A549 (cell line): ENCODE results near the gene IGSF22. TPM values are rescaled to one million over a fixed set of nuclear protein-coding genes. Genes with fewer than 3 reads are reported as not detected.

Experiments used
- ATAC-seq, 2 experiments: fragments of 200-7000 bp in 1 of 2; fragments of >200 bp in 1 of 2; cut with Nextera tagmentation in 1 of 2; cut with Tn5 transposase in 1 of 2; 3 replicates each; pipeline versions ENCODE4 v1.8.0 to v1.9.1; 2018 to 2020; ENCODE audit warnings: mild to moderate bottlenecking in 1 of 2, moderate library complexity in 1 of 2
- CTCF ChIA-PET: fragments of 300-600 bp; sonication (Branson Sonifier 250); formaldehyde crosslinking; extraction: SDS; loops from one replicate; lab custom pipeline; 2021; ENCODE audit warnings: antibody characterized with exemption, inconsistent platforms; lab: Yijun Ruan, JAX
- POLR2A ChIA-PET: fragments of 350-600 bp; formaldehyde crosslinking; extraction: SDS; loops from one replicate; lab custom pipeline; 2021; ENCODE audit warnings: antibody characterized with exemption, inconsistent platforms; lab: Yijun Ruan, JAX
- DNase-seq, 2 experiments: peaks; one replicate each; pipeline versions ENCODE4 v3.0.0 to v3.0.0-alpha.2; 2011 to 2016; ENCODE audit warnings: low read depth in 1 of 2, low spot score in 1 of 2
- FAIRE-seq: peaks from 2 replicates; lab custom pipeline; 2011; peaks lifted over from hg19 to GRCh38; lab: Jason Lieb, UNC
- H3K27ac ChIP-seq, 2 experiments: fragments of >200 bp; sonication (Bioruptor Twin); formaldehyde crosslinking; 3 replicates each; pipeline ENCODE4 v1.5.1; 2016 to 2017
- H3K4me1 ChIP-seq: fragments of >200 bp; sonication (Bioruptor Twin); formaldehyde crosslinking; 3 replicates; pipeline ENCODE4 v1.6.1; 2016
- H3K4me2 ChIP-seq: fragments of >200 bp; sonication (Bioruptor Twin); formaldehyde crosslinking; 3 replicates; pipeline ENCODE4 v1.6.1; 2016
- H3K4me3 ChIP-seq: fragments of >200 bp; sonication (Bioruptor Twin); formaldehyde crosslinking; 3 replicates; pipeline ENCODE4 v1.5.1; 2016
- H3K9me3 ChIP-seq: fragments of >200 bp; sonication (Bioruptor Twin); formaldehyde crosslinking; 3 replicates; pipeline ENCODE4 v1.6.1; 2016
- BCL3 ChIP-seq: fragments of >200 bp; sonication (Bioruptor Twin); formaldehyde crosslinking; IDR thresholded peaks from 3 replicates; pipeline ENCODE4 v1.6.1; 2016
- CBX2 ChIP-seq: fragments of 200-600 bp; sonication (generic); IDR thresholded peaks from 2 replicates; pipeline ENCODE4 v1.6.1; 2016; ENCODE audit warnings: low read depth, mild to moderate bottlenecking, borderline replicate concordance
- CEBPB ChIP-seq, 2 experiments: fragments of >200 bp in 1 of 2; sonication (Bioruptor Twin) in 1 of 2; formaldehyde crosslinking in 1 of 2; IDR thresholded peaks; 2 replicates each; pipeline ENCODE4 v1.6.1; 2012 to 2016
- E2F6 ChIP-seq: IDR thresholded peaks from 2 replicates; pipeline ENCODE4 v1.6.1; 2012; ENCODE audit warnings: low read depth, borderline replicate concordance
- EHMT2 ChIP-seq: fragments of 200-600 bp; sonication (generic); IDR thresholded peaks from 2 replicates; pipeline ENCODE4 v1.6.1; 2016; ENCODE audit warnings: antibody characterized with exemption, low read depth, mild to moderate bottlenecking, moderate library complexity
- ELK1 ChIP-seq: fragments of 150-350 bp; IDR thresholded peaks from 2 replicates; pipeline ENCODE4 v1.6.1; 2014; ENCODE audit warnings: low read depth, mild to moderate bottlenecking, low read length
- FOSL2 ChIP-seq, 2 experiments: fragments of 450-650 bp in 1 of 2; fragments of >200 bp in 1 of 2; sonication (Bioruptor Twin) in 1 of 2; formaldehyde crosslinking; IDR thresholded peaks; 2 replicates each; pipeline versions ENCODE4 v1.5.0 to v1.6.1; 2016 to 2020; ENCODE audit warnings: mild to moderate bottlenecking in 1 of 2, moderate library complexity in 1 of 2
- GATA3 ChIP-seq: IDR thresholded peaks from 2 replicates; pipeline ENCODE4 v1.6.1; 2012; ENCODE audit warnings: borderline replicate concordance
- HEYL ChIP-seq: fragments of 250-450 bp; sonication (Bioruptor Pico); IDR thresholded peaks from 2 replicates; pipeline ENCODE4 v1.8.0; 2021; ENCODE audit warnings: mild to moderate bottlenecking, moderate library complexity
- HOXB5 ChIP-seq: fragments of 250-450 bp; sonication (Bioruptor Pico); IDR thresholded peaks from 2 replicates; pipeline ENCODE4 v1.5.0; 2020; ENCODE audit warnings: mild to moderate bottlenecking, moderate library complexity
- JUNB ChIP-seq: fragments of >200 bp; sonication (Bioruptor Twin); formaldehyde crosslinking; IDR thresholded peaks from 2 replicates; pipeline ENCODE4 v1.6.1; 2016
- MAX ChIP-seq: IDR thresholded peaks from 2 replicates; pipeline ENCODE4 v1.6.1; 2012
- MAZ ChIP-seq: fragments of 150-350 bp; IDR thresholded peaks from 2 replicates; pipeline ENCODE4 v1.6.1; 2014; ENCODE audit warnings: antibody characterized with exemption, low read depth, low read length, borderline replicate concordance
- MYC ChIP-seq: IDR thresholded peaks from 2 replicates; pipeline ENCODE4 v1.6.1; 2012; ENCODE audit warnings: mild to moderate bottlenecking, inconsistent platforms, low read length, improper control_type of control experiment, borderline replicate concordance
- NFE2L2 ChIP-seq: fragments of 150-350 bp; conservative IDR thresholded peaks from 2 replicates; pipeline ENCODE4 v1.6.1; 2014; ENCODE audit warnings: low read length
- NR3C1 ChIP-seq: fragments of >200 bp; sonication (Bioruptor Twin); formaldehyde crosslinking; IDR thresholded peaks from 3 replicates; pipeline ENCODE4 v1.6.1; 2017
- POLR2AphosphoS2 ChIP-seq: conservative IDR thresholded peaks from 2 replicates; pipeline ENCODE4 v1.6.1; 2012; ENCODE audit warnings: low read length, improper control_type of control experiment, inconsistent platforms
- RAD21 ChIP-seq, 2 experiments: fragments of >200 bp in 1 of 2; sonication (Bioruptor Twin) in 1 of 2; formaldehyde crosslinking in 1 of 2; IDR thresholded peaks in 1 of 2; conservative IDR thresholded peaks in 1 of 2; 2 replicates in 1 of 2; 3 replicates in 1 of 2; pipeline ENCODE4 v1.6.1; 2012 to 2018; ENCODE audit warnings: inconsistent platforms in 1 of 2
- RARB ChIP-seq: fragments of 250-450 bp; sonication (Bioruptor Pico); IDR thresholded peaks from 2 replicates; pipeline ENCODE4 v1.8.0; 2021; ENCODE audit warnings: mild to moderate bottlenecking, moderate library complexity
- RNF2 ChIP-seq: fragments of 200-600 bp; sonication (generic); IDR thresholded peaks from 2 replicates; pipeline ENCODE4 v1.6.1; 2016; ENCODE audit warnings: low read depth, mild to moderate bottlenecking, antibody characterized with exemption, moderate library complexity, borderline replicate concordance
- SMC3 ChIP-seq: fragments of >200 bp; sonication (Bioruptor Twin); formaldehyde crosslinking; IDR thresholded peaks from 3 replicates; pipeline ENCODE4 v1.6.1; 2018; ENCODE audit warnings: inconsistent platforms
- TFCP2L1 ChIP-seq: fragments of 250-450 bp; sonication (Bioruptor Pico); IDR thresholded peaks from 2 replicates; pipeline ENCODE4 v1.5.0; 2021; ENCODE audit warnings: mild to moderate bottlenecking
- USF2 ChIP-seq: fragments of 450-650 bp; IDR thresholded peaks from 2 replicates; pipeline ENCODE4 v1.6.1; 2014; ENCODE audit warnings: antibody characterized with exemption
- ZNF302 ChIP-seq: fragments of 250-450 bp; sonication (Bioruptor Pico); IDR thresholded peaks from 2 replicates; pipeline ENCODE4 v1.9.0; 2021; ENCODE audit warnings: inconsistent platforms, mild to moderate bottlenecking, moderate library complexity
- ZSCAN20 ChIP-seq: fragments of 250-450 bp; sonication (Bioruptor Pico); IDR thresholded peaks from 2 replicates; pipeline ENCODE4 v1.8.0; 2022; ENCODE audit warnings: mild to moderate bottlenecking, moderate library complexity
- WGBS: methylation state at CpG from one replicate; pipeline ENCODE4 v1.1.6; 2017; ENCODE audit errors: missing lambda C conversion rate; 5-methylcytosine and 5-hydroxymethylcytosine counted together
- polyA plus RNA-seq, 4 experiments: library from polyadenylated mRNA; depleted of rRNA in 3 of 4; stranded (reverse); fragments of >200 nt; fragmentation: RNase III in 1 of 4; extraction: RNeasy Plus Mini Kit Qiagen cat#74134 plus additional on column Dnase treatment in 1 of 4; gene quantifications; 2 replicates in 3 of 4; 3 replicates in 1 of 4; pipeline ENCODE4 v1.2.3, GENCODE V29; 2011 to 2017

The IGSF22 gene
- polyA plus RNA-seq, 2 of the 4 experiments (the other 2 are of a cell fraction) = 0.06 TPM; not detected in 1

- Histone ChIP-seq H3K4me3 (no peak overlapping the region), H3K4me1 (peaks cover 10% of the 10 kb centered on the region; the same call in 2 of the 3 replicates), H3K9me3 (no peaks in the 10 kb centered on the region), H3K27ac (peak overlapping the region in 1 of 2 experiments; percentile 81; a peak in 2 of 6 replicates), H3K4me2 (no peak overlapping the region)
- CTCF ChIA-PET = interaction anchor here (0.8 to 7.2 kb wide), 6 partner anchors 16 to 633 kb away, joined by 3 to 51 read pairs (median 4); no protein-coding TSS in a partner anchor
- WGBS = 83% methylated on average over 13 of the region's 13 CpGs
- FAIRE-seq (no peak), ATAC-seq (no peak), DNase-seq (no peak)
- POLR2A ChIA-PET = no interaction called here
- TF ChIP-seq GATA3 = no peak
- no peak for TF ChIP-seq MYC
- no peak for TF ChIP-seq HOXB5 (CRISPR knock-in tag)
- TF ChIP-seq TFCP2L1 (CRISPR knock-in tag) = no peak
- TF ChIP-seq NR3C1 = no peak
- no peak for TF ChIP-seq CBX2
- TF ChIP-seq CEBPB (IDR thresholded peaks at IDR 0.05) = no peak
- no peak for TF ChIP-seq RARB (CRISPR knock-in tag)
- TF ChIP-seq RNF2 = no peak
Measured at GRCh38 chr11:18748766-18749365, 22.9 kb upstream of the IGSF22 start.

GRCh38 chr11:18745251-18745650 is 19.3 kb upstream of the IGSF22 start:
- DNase-seq (no peak), FAIRE-seq (no peak), ATAC-seq (no peak)
- ChIA-PET POLR2A (no interaction called here), CTCF (interaction anchor here (1.0 to 8.6 kb wide), 5 partner anchors 15 to 205 kb away, joined by 3 to 112 read pairs (median 6); no protein-coding TSS in a partner anchor)
- no peak overlapping the region for H3K27ac ChIP-seq
- 66% methylated on average over 6 of the region's 6 CpGs for WGBS
- TF ChIP-seq ZNF302 (CRISPR knock-in tag) (no peak), SMC3 (no peak), POLR2AphosphoS2 (no peak), E2F6 (no peak), JUNB (no peak), HEYL (CRISPR knock-in tag) (no peak), ELK1 (no peak), MAX (no peak), USF2 (no peak), HOXB5 (CRISPR knock-in tag) (no peak), EHMT2 (no peak), GATA3 (no peak), BCL3 (no peak), ZSCAN20 (no peak), CEBPB (IDR thresholded peaks at IDR 0.05) (no peak), NFE2L2 (no peak), FOSL2 (IDR thresholded peaks at IDR 0.05) (no peak), FOSL2 (CRISPR knock-in tag; IDR thresholded peaks at IDR 0.05) (no peak), RAD21 (conservative IDR thresholded peaks at IDR 0.05 in 1 of 2, IDR thresholded peaks at IDR 0.05 in 1 of 2) (no peak), MAZ (no peak)
- H3K4me2 ChIP-seq = no peak overlapping the region
- H3K9me3 ChIP-seq = no peaks in the 10 kb centered on the region
- H3K4me1 ChIP-seq = peaks cover 10% of the 10 kb centered on the region; the same call in 2 of the 3 replicates
- H3K4me3 ChIP-seq = no peak overlapping the region
